Neural progenitor cell (in vitro differentiated cells): ENCODE measurements around the gene SMIM35.

Experiments
- CTCF ChIP-seq: fragments of 200-600 bp; sonication (generic); IDR thresholded peaks from 2 replicates; pipeline ENCODE4 v1.5.1; 2017; ENCODE audit warnings: antibody characterized with exemption, mild to moderate bottlenecking
- EZH2 ChIP-seq: fragments of 200-600 bp; sonication (generic); IDR thresholded peaks from 2 replicates; pipeline ENCODE4 v1.6.1; 2017; ENCODE audit warnings: antibody characterized with exemption, mild to moderate bottlenecking, moderate library complexity

DNA sequence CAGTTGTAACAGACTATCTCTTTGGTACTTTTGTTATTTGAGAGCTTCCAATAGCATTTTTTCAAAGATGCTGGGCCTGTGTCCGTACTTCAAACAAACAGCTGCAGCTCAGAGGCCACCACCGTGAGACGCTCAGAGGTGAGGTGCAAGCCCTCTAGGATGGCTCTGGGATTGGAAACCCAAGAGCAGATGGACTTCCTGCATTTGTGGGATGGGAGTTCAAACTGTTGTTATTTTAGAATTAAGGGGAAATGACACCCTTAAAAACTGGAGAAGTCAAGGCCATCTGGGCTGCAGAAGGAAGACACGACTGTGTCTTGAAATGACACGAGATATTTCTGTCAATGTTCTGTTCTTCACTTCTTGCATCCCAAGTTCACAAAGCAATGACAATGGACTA lies 109.7 kb downstream of the SMIM35 start:
- TF ChIP-seq CTCF (no peak), EZH2 (no peak)
